Spleen (tissue), 13 donors: Measurements from ENCODE around the gene ZNF736. TPM values are rescaled to one million over a fixed set of nuclear protein-coding genes. Genes with fewer than 3 reads are reported as not detected.

Experiments
- DNase-seq: peaks from one replicate; pipeline ENCODE4 v3.0.0-alpha.2; 2020
- H3K27ac ChIP-seq, 8 donors: fragments of 200-600 bp; sonication (generic) in 7 of 8; 1 replicate in 4 of 8; 2 replicates in 4 of 8; pipeline versions ENCODE4 v1.5.0 to v1.8.0; 2016 to 2021; ENCODE audit warnings: inconsistent platforms in 4 of 8, mild to moderate bottlenecking in 4 of 8, moderate library complexity in 1 of 8
- H3K27me3 ChIP-seq, 7 donors: fragments of 200-600 bp; sonication (generic) in 6 of 7; replicated peaks in 1 of 7; 1 replicate in 4 of 7; 2 replicates in 3 of 7; pipeline versions ENCODE4 v1.5.0 to v1.8.0; 2016 to 2021; ENCODE audit warnings: inconsistent platforms in 3 of 7, mild to moderate bottlenecking in 1 of 7
- H3K36me3 ChIP-seq, 6 donors: fragments of 200-600 bp; sonication (generic) in 5 of 6; 1 replicate in 4 of 6; 2 replicates in 2 of 6; pipeline versions ENCODE4 v1.5.0 to v1.8.0; 2016 to 2021; ENCODE audit warnings: inconsistent platforms in 2 of 6
- H3K4me1 ChIP-seq, 6 donors: fragments of 200-600 bp; sonication (generic) in 5 of 6; 1 replicate in 3 of 6; 2 replicates in 3 of 6; pipeline versions ENCODE4 v1.5.0 to v1.8.0; 2016 to 2021; ENCODE audit warnings: inconsistent platforms in 3 of 6
- H3K4me3 ChIP-seq, 8 donors: fragments of 200-600 bp; sonication (generic) in 7 of 8; 1 replicate in 4 of 8; 2 replicates in 4 of 8; pipeline versions ENCODE4 v1.5.0 to v1.8.0; 2016 to 2021; ENCODE audit warnings: inconsistent platforms in 4 of 8, mild to moderate bottlenecking in 4 of 8, moderate library complexity in 2 of 8
- H3K9me3 ChIP-seq, 8 donors: fragments of 200-600 bp; sonication (generic) in 7 of 8; 1 replicate in 4 of 8; 2 replicates in 4 of 8; pipeline versions ENCODE4 v1.5.0 to v1.8.0; 2016 to 2021; ENCODE audit warnings: inconsistent platforms in 4 of 8
- POLR2A ChIP-seq, 3 donors: fragments of 450-650 bp; IDR thresholded peaks; one replicate each; pipeline ENCODE4 v1.5.1; 2017; ENCODE audit warnings: antibody characterized with exemption in 3 of 3, mild to moderate bottlenecking in 1 of 3
- POLR2AphosphoS5 ChIP-seq, 3 donors: sonication (generic); formaldehyde crosslinking; IDR thresholded peaks; one replicate each; pipeline ENCODE4 v1.5.1; 2017; ENCODE audit warnings: antibody characterized with exemption in 3 of 3
- WGBS, 5 donors: extraction: QIAGEN DNeasy Blood & Tissue Kit in 3 of 5; methylation state at CpG; one replicate each; pipeline versions ENCODE4 v1.1.5 to v1.1.7; 2013 to 2018; 5-methylcytosine and 5-hydroxymethylcytosine counted together
- intact Hi-C: fragments of 100-400 bp; cut with DNase I; formaldehyde crosslinking; loops from one replicate; pipeline ENCODE4 v1.15.0; 2023; ENCODE audit warnings: low total_unique reads
- long read RNA-seq, 2 donors: transcript quantifications; one replicate each; lab custom pipeline, GENCODE V29; 2026
- polyA plus RNA-seq, 3 donors: library from polyadenylated mRNA; stranded (reverse); fragments of 200-250 nt; gene quantifications; one replicate each; pipeline ENCODE4 v1.2.1, GENCODE V29; 2013
- total RNA-seq, 7 donors: library from RNA; depleted of rRNA in 3 of 7; stranded (reverse); fragments of >200 nt in 3 of 7; fragmentation: NEBNext Ultra II Directional in 4 of 7; extraction: Animal tissue kit (Norgen Biotek cat#: 25700) in 4 of 7; gene quantifications; one replicate each; pipeline versions ENCODE4 v1.1.0 to v1.2.1, GENCODE V29; 2016 to 2021
- TF ChIP-seq, protein P1 (sequence below), 11 experiments: fragments of 200-600 bp in 7 of 11; fragments of 450-650 bp in 4 of 11; sonication (generic) in 4 of 11; IDR thresholded peaks in 8 of 11; conservative IDR thresholded peaks in 3 of 11; 1 replicate in 7 of 11; 2 replicates in 4 of 11; pipeline versions ENCODE4 v1.4.0 to v1.8.0; 2016 to 2021; ENCODE audit warnings: antibody characterized with exemption in 11 of 11, inconsistent platforms in 4 of 11, mild to moderate bottlenecking in 1 of 11
- donor health status: healthy with polysubstance abuse.
- donor health status: DM: no; HTN: no; CAD: no; lungs with moderate emphysema.
- donor health status: DM: no; HTN: no; CAD: no.
- donor health status: Bipolar disorder and iron deficiency.
- donor health status: healthy.
- donor health status: DM: no; HTN: no; CAD: no.
- donor health status: DM: yes; HTN: yes; CAD: no.

ZNF736 gene
- total RNA-seq (10 to 100 TPM; 25.7 to 35.4 (median 29.9) TPM), polyA plus RNA-seq (1 to 10 TPM; 4.5 to 5.2 (median 5.1) TPM)
- long read RNA-seq, donor 1, partial matches to known transcripts = 0 of 3 reads
- long read RNA-seq, donor 1, other reads (novel, unspliced or antisense) = 0 of 3 reads
- long read RNA-seq, donor 2, partial matches to known transcripts = 0 of 3 reads
- long read RNA-seq, donor 2, other reads (novel, unspliced or antisense) = 0 of 3 reads

DNA sequence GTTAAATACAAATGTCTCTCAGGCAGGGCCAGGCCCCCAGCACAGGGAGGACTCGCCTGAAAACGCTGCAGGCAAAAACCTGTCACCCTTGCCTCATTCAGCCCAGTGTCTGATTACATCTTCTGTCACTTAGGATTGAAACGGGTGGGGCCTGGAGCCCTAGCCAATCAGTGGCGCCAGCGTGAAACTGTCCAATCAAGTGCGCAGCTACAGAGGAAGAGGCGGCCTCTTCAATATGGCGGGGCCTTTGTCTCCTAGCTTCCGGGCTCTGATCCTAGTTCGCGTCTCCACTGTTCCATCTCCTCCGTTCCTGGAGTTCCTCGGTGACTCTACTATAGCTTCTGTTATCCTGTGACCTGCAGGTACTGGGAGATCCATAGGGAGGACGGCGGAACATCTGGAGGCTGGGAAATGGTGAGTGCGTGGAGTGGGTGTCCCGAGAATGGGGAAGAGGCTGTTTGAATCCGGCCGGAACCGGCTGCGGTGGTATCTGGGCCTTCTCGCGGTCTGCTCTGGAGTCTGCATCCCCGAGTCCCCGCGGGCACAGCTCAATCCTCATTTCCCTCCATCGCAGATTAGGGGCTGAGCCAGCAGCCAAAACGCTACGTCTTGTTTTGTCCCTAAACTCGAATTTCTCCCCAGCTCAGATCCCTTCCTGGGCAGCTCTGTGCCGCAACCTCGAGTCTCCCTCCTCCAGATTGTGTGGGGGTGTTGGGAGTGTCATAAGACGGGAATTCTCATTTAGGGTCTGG lies at the start of gene ZNF736:
ZNF736 (plus strand) TSS at position 222 of the 752 bp plus-strand sequence; CDS start at position 412, 190 bp downstream.
- Histone ChIP-seq H3K4me3 (peak within 1 kb of the TSS; percentile 61 to 93 (median 71)), H3K9me3 (peaks cover 0 to 9% (median 0%) of the 10 kb centered on the region in 8 donors), H3K4me1 (peaks cover 21 to 37% (median 27%) of the 10 kb centered on the region in 6 donors), H3K27ac (peak within 1 kb of the TSS; percentile 69 to 90 (median 80)), H3K27me3 (no peaks in the 10 kb centered on the region), H3K36me3 (no peaks in the 10 kb centered on the region)
- TF ChIP-seq POLR2A (IDR thresholded peaks at IDR 0.05) (peak in 1 of 3 donors; percentile 42), POLR2AphosphoS5 (IDR thresholded peaks at IDR 0.05) (peak; percentile 68 to 92 (median 86))
- TF ChIP-seq, protein P1, sequence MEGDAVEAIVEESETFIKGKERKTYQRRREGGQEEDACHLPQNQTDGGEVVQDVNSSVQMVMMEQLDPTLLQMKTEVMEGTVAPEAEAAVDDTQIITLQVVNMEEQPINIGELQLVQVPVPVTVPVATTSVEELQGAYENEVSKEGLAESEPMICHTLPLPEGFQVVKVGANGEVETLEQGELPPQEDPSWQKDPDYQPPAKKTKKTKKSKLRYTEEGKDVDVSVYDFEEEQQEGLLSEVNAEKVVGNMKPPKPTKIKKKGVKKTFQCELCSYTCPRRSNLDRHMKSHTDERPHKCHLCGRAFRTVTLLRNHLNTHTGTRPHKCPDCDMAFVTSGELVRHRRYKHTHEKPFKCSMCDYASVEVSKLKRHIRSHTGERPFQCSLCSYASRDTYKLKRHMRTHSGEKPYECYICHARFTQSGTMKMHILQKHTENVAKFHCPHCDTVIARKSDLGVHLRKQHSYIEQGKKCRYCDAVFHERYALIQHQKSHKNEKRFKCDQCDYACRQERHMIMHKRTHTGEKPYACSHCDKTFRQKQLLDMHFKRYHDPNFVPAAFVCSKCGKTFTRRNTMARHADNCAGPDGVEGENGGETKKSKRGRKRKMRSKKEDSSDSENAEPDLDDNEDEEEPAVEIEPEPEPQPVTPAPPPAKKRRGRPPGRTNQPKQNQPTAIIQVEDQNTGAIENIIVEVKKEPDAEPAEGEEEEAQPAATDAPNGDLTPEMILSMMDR (IDR thresholded peaks at IDR 0.05 in 8 of 11, conservative IDR thresholded peaks at IDR 0.05 in 3 of 11) = no peak
- peak; percentile 94 for DNase-seq
- 0 to 6% (median 0%) methylated on average over 24 to 33 of the region's 33 CpGs for WGBS, 5 donors
- intact Hi-C loops = no loop called here

DNA sequence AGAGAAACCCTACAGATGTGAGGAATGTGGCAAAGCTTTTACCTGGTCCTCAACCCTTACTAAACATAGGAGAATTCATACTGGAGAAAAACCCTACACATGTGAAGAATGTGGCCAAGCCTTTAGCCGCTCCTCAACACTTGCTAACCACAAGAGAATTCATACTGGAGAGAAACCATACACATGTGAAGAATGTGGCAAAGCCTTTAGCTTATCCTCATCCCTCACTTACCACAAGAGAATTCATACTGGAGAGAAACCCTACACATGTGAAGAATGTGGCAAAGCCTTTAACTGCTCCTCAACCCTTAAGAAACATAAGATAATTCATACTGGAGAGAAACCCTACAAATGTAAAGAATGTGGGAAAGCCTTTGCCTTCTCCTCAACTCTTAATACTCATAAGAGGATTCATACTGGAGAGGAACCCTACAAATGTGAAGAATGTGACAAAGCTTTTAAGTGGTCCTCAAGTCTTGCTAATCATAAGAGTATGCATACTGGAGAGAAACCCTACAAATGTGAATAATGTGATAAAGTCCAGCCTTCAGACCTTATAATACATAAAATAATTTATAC lies 47.3 kb upstream of the ZNF736 start:
- no peak overlapping the region for H3K27ac ChIP-seq
- WGBS, 5 donors = 76 to 89% (median 81%) methylated on average over 1 of the region's 1 CpG
- DNase-seq = no peak
- no peaks in the 10 kb centered on the region for H3K36me3 ChIP-seq
- TF ChIP-seq, protein P1 (IDR thresholded peaks at IDR 0.05 in 8 of 11, conservative IDR thresholded peaks at IDR 0.05 in 3 of 11) = no peak
- TF ChIP-seq POLR2AphosphoS5 (IDR thresholded peaks at IDR 0.05) (no peak), POLR2A (IDR thresholded peaks at IDR 0.05) (no peak)
- intact Hi-C loops = no loop called here
- no peak overlapping the region for H3K4me3 ChIP-seq
- H3K9me3 ChIP-seq = peaks cover 27 to 100% (median 97%) of the 10 kb centered on the region in 8 donors
- no peaks in the 10 kb centered on the region for H3K27me3 ChIP-seq
- H3K4me1 ChIP-seq = no peaks in the 10 kb centered on the region

DNA sequence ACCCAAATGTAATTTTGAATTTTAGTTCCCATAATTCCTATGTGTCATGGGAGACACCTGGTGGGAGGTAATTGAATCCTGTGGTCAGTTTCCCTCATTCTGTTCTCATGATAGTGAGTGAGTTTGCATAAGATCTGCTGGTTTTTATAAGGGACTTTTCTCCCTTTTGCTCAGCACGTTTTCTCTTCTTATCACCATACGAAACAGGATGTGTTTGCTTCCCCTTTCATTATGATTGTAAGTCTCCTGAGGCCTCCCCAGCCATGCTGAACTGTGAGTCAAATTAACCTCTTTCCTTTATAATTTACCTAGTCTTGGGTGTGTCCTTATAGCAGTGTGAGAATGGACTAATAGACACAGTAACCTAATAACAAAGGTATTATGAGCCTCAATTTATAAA lies 36.1 kb upstream of the ZNF736 start:
- TF ChIP-seq POLR2AphosphoS5 (IDR thresholded peaks at IDR 0.05) (no peak), POLR2A (IDR thresholded peaks at IDR 0.05) (no peak)
- TF ChIP-seq, protein P1 (IDR thresholded peaks at IDR 0.05 in 8 of 11, conservative IDR thresholded peaks at IDR 0.05 in 3 of 11) = no peak
- no peak overlapping the region for H3K27ac ChIP-seq
- H3K27me3 ChIP-seq = no peaks in the 10 kb centered on the region
- no peaks in the 10 kb centered on the region for H3K4me1 ChIP-seq
- no peaks in the 10 kb centered on the region for H3K36me3 ChIP-seq
- peaks cover 0 to 79% (median 38%) of the 10 kb centered on the region in 8 donors for H3K9me3 ChIP-seq
- 25 to 52% (median 43%) methylated on average over 2 of the region's 2 CpGs for WGBS, 5 donors
- H3K4me3 ChIP-seq = no peak overlapping the region
- no peak for DNase-seq
- intact Hi-C loops = no loop called here
